ENCODE measurements around the gene ETFA. TPM values are rescaled to one million over a fixed set of nuclear protein-coding genes. Genes with fewer than 3 reads are reported as not detected.

ETFA gene
- total RNA-seq, 1 experiment from 2014 or later, result 164 TPM

- no peaks in the 10 kb centered on the region for H3K9me3 Mint-ChIP-seq (ENCODE audit: unreplicated experiment)
- intact Hi-C loops (cut with micrococcal nuclease), result no loop called here
These were observed 25.9 kb upstream of the ETFA start for GRCh38 chr15:76337059-76337695.

GRCh38 chr15:76336254-76337058 lies 25.2 kb upstream of the ETFA start, which contains the start of gene ISL2:
TSS of gene ISL2 (plus strand) at chr15:76336773. CDS start at chr15:76336884, 111 bp downstream.
- DNase-seq (ENCODE audit: unreplicated experiment), result no peak
- Mint-ChIP-seq H3K27ac (ENCODE audit: low read depth, unreplicated experiment) (no peak within 1 kb of the TSS), H3K4me3 (ENCODE audit: unreplicated experiment) (no peak within 1 kb of the TSS), H3K36me3 (ENCODE audit: insufficient read depth, unreplicated experiment) (no peaks in the 10 kb centered on the region), H3K27me3 (ENCODE audit: insufficient read depth, unreplicated experiment) (peaks cover 35% of the 10 kb centered on the region), H3K9me3 (ENCODE audit: unreplicated experiment) (no peaks in the 10 kb centered on the region), H3K4me1 (ENCODE audit: insufficient read depth, unreplicated experiment) (no peaks in the 10 kb centered on the region)
- TF ChIP-seq CTCF (IDR thresholded peaks at IDR 0.05; ENCODE audit: unreplicated experiment), result no peak
- CTCF ChIA-PET, result no interaction called here
- POLR2A ChIA-PET, result no interaction called here
- intact Hi-C loops (cut with micrococcal nuclease), result no loop called here
- BruUV-seq (replicated peaks), result no TSS peak

More at GRCh38 chr15:76337059-76337695, 25.9 kb upstream of the ETFA start:
- no peak for TF ChIP-seq CTCF (IDR thresholded peaks at IDR 0.05; ENCODE audit: unreplicated experiment)
- no TSS peak for BruUV-seq (replicated peaks)
- Mint-ChIP-seq H3K4me3 (ENCODE audit: unreplicated experiment) (no peak overlapping the region), H3K4me1 (ENCODE audit: insufficient read depth, unreplicated experiment) (no peaks in the 10 kb centered on the region), H3K27ac (ENCODE audit: low read depth, unreplicated experiment) (no peak overlapping the region), H3K36me3 (ENCODE audit: insufficient read depth, unreplicated experiment) (no peaks in the 10 kb centered on the region), H3K27me3 (ENCODE audit: insufficient read depth, unreplicated experiment) (peaks cover 42% of the 10 kb centered on the region)
- POLR2A ChIA-PET, result no interaction called here
- DNase-seq (ENCODE audit: unreplicated experiment), result no peak
- CTCF ChIA-PET, result interaction anchor here (0.6 kb wide), 1 partner anchor 112 kb away, joined by 6 read pairs; no protein-coding TSS in a partner anchor

GRCh38 chr15:76335307-76336253 lies 24.3 kb upstream of the ETFA start:
- Mint-ChIP-seq H3K36me3 (ENCODE audit: insufficient read depth, unreplicated experiment) (no peaks in the 10 kb centered on the region), H3K4me3 (ENCODE audit: unreplicated experiment) (no peak overlapping the region), H3K27me3 (ENCODE audit: insufficient read depth, unreplicated experiment) (peaks cover 26% of the 10 kb centered on the region), H3K4me1 (ENCODE audit: insufficient read depth, unreplicated experiment) (no peaks in the 10 kb centered on the region), H3K9me3 (ENCODE audit: unreplicated experiment) (no peaks in the 10 kb centered on the region), H3K27ac (ENCODE audit: low read depth, unreplicated experiment) (no peak overlapping the region)
- TF ChIP-seq CTCF (IDR thresholded peaks at IDR 0.05; ENCODE audit: unreplicated experiment), result no peak
- no TSS peak for BruUV-seq (replicated peaks)
- ChIA-PET CTCF (no interaction called here), POLR2A (no interaction called here)
- intact Hi-C loops (cut with micrococcal nuclease), result no loop called here
- DNase-seq (ENCODE audit: unreplicated experiment), result no peak

Measured in MCF 10A (cell line).